SJCRH30 (cell line): ENCODE results near the gene FCMR. TPM values are rescaled to one million over a fixed set of nuclear protein-coding genes. Genes with fewer than 3 reads are reported as not detected.
"Not testable (repeated sequence)": the region's sequence is repeated elsewhere in the genome, so short reads cannot be mapped to it uniquely, and the experiment has no call there.

Experiments
- DNase-seq, 2 experiments: peaks; one replicate each; pipeline ENCODE4 v3.0.0-alpha.2; 2015 to 2020
- H3K27ac ChIP-seq: fragments of 250-450 bp; sonication (Bioruptor Pico); 2 replicates; pipeline ENCODE4 v1.5.1; 2020; ENCODE audit warnings: mild to moderate bottlenecking, moderate library complexity
- H3K27me3 ChIP-seq: fragments of 250-450 bp; sonication (Bioruptor Pico); 2 replicates; pipeline ENCODE4 v1.5.1; 2020; ENCODE audit warnings: mild to moderate bottlenecking, moderate library complexity
- H3K36me3 ChIP-seq: fragments of 250-450 bp; sonication (Bioruptor Pico); 2 replicates; pipeline ENCODE4 v1.5.1; 2020; ENCODE audit warnings: mild to moderate bottlenecking, moderate library complexity
- H3K4me1 ChIP-seq: fragments of 250-450 bp; sonication (Bioruptor Pico); 2 replicates; pipeline ENCODE4 v1.5.1; 2020; ENCODE audit warnings: mild to moderate bottlenecking, moderate library complexity
- H3K4me3 ChIP-seq: fragments of 250-450 bp; sonication (Bioruptor Pico); 2 replicates; pipeline ENCODE4 v1.5.1; 2020; ENCODE audit warnings: mild to moderate bottlenecking, moderate library complexity
- H3K9me3 ChIP-seq: fragments of 250-450 bp; sonication (Bioruptor Pico); replicated peaks from 2 replicates; pipeline ENCODE4 v1.5.1; 2020; ENCODE audit warnings: mild to moderate bottlenecking, moderate library complexity
- total RNA-seq: library from RNA; depleted of rRNA; stranded (reverse); fragments of >200 nt; shearing (Covaris generic); gene quantifications from 2 replicates; pipeline ENCODE4 v1.2.3, GENCODE V29; 2014

The FCMR gene
- total RNA-seq, 1 experiment from 2014 or later, result not detected

DNA sequence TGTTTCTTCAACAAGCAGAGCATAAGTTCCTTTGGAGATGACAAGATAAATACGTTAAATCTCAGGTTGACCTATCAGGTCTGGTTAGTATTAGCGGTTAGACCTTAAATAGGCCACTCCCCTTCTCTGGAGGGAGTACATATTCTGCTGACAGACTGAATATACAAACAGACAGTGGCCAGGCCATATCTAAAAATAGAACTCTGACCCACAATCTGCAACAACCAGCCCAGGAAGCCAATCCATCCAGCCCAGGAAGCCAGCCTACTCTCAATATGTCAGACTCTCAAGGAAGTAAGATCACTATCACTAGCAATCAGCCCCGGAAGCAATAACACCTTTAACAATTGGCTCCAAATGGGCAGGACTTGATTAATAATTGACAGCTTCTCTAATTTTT is 49.6 kb downstream of the FCMR start:
- no peak for DNase-seq
- Histone ChIP-seq H3K27me3 (no peaks in the 10 kb centered on the region), H3K4me1 (no peaks in the 10 kb centered on the region), H3K4me3 (no peak overlapping the region), H3K36me3 (no peaks in the 10 kb centered on the region), H3K9me3 (no peaks in the 10 kb centered on the region), H3K27ac (no peak overlapping the region)

GRCh38 chr1:206868264-206868663 is 53.5 kb downstream of the FCMR start:
- no peak for DNase-seq

DNA sequence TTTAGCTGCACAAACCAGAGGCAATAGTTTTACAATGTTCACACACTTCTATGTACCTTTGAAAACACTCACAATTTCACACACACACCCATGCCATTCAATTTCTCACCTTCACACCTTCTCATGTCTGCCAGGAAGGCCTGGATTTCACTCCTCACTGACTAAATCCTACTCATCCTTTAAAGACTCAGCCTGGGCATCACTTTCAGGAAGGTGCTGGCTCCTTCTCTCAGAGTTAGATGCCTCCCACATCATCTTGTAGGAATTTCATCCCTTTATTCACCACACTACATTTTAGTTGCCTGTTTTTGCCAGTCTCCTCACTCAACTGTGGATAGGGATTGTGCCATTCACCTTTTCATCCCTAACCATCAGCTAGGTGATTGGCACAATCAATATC is 54.0 kb downstream of the FCMR start:
- H3K27ac ChIP-seq, result no peak overlapping the region
- DNase-seq, result no peak
- no peaks in the 10 kb centered on the region for H3K9me3 ChIP-seq
- no peaks in the 10 kb centered on the region; the same call in 1 of the 2 replicates for H3K27me3 ChIP-seq
- H3K4me3 ChIP-seq, result no peak overlapping the region
- no peaks in the 10 kb centered on the region for H3K4me1 ChIP-seq
- H3K36me3 ChIP-seq, result no peaks in the 10 kb centered on the region

More at GRCh38 chr1:206868264-206868663, 53.5 kb downstream of the FCMR start:
- Histone ChIP-seq H3K27me3 (no peaks in the 10 kb centered on the region; the same call in 1 of the 2 replicates), H3K4me1 (no peaks in the 10 kb centered on the region), H3K4me3 (no peak overlapping the region), H3K36me3 (no peaks in the 10 kb centered on the region), H3K9me3 (no peaks in the 10 kb centered on the region), H3K27ac (no peak overlapping the region)

DNA sequence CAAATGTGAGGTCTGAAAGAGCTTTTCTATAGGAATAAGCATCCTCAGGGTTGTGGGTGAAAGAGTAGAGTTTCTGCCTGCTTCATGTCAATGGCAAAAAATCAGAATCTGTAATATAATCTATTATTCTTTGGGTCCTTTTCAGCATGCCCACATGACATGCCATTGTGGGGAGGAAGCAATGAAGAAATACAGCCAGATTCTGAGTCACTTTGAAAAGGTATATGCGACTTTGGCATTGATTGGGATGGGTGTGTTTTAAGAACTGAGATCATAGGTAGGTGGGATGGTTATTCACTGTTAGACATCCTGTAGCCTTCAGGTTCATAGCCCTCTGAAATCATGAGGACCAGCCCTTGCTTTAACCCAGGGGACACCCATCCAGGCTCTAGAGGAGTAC is 54.5 kb downstream of the FCMR start:
- Histone ChIP-seq H3K27me3 (no peaks in the 10 kb centered on the region; the same call in 1 of the 2 replicates), H3K36me3 (no peaks in the 10 kb centered on the region), H3K4me1 (no peaks in the 10 kb centered on the region), H3K9me3 (no peaks in the 10 kb centered on the region), H3K27ac (no peak overlapping the region), H3K4me3 (no peak overlapping the region)
- no peak for DNase-seq

DNA sequence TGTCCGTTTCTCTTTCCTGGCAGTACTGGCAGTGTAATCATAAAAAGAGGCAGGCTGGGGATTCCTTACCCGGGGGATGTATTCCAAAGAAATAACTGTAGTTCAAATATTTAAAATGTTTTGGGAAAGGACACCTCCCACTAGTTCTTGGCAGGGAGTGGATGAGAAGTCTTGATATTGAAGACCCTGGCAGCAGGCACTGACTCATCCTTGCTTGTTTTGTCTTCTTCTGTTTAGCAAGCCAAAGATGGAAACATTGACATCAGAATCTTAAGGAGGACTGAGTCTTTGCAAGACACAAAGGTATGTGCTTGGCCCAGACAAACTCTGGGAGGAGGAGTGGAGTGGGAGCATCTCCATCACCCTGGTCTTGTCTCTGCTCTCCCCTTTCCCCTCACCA is 55.7 kb downstream of the FCMR start:
- Histone ChIP-seq H3K36me3 (no peaks in the 10 kb centered on the region), H3K4me1 (no peaks in the 10 kb centered on the region), H3K27me3 (peaks cover 3% of the 10 kb centered on the region), H3K4me3 (no peak overlapping the region), H3K27ac (no peak overlapping the region), H3K9me3 (no peaks in the 10 kb centered on the region)
- no peak for DNase-seq

DNA sequence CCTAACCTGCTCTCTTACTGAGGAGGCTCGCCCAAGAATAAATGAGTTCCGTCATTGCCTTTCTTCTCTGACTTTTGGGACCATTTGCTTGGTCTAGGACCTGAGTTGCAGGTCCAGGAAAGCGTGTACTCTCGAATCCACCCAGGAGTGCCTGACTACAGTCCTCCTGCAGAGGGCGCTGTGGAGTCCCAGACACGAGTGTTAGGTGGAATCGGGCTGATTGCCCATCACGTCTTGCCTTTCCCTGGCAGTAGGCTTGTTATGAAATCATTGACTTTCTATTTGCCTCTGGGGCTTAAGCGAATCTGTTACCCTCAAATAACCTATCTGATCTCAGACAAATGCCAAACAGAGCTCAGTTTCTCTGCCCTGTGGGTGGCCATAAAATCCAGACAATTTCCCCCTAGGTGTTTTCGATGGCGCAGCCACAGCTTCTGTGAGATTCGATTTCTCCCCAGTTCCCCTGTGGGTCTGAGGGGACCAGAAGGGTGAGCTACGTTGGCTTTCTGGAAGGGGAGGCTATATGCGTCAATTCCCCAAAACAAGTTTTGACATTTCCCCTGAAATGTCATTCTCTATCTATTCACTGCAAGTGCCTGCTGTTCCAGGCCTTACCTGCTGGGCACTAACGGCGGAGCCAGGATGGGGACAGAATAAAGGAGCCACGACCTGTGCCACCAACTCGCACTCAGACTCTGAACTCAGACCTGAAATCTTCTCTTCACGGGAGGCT is 56.6 kb downstream of the FCMR start, which contains the start of gene IL20:
TSS of gene IL20 (plus strand) at position 685 of the 733 bp plus-strand sequence. CDS start 230 bp downstream, outside the sequence.
- H3K27ac ChIP-seq, result no peak within 1 kb of the TSS
- H3K4me3 ChIP-seq, result no peak within 1 kb of the TSS
- peaks cover 4% of the 10 kb centered on the region for H3K27me3 ChIP-seq
- peak; percentile 69 to 82 for DNase-seq
- no peaks in the 10 kb centered on the region for H3K36me3 ChIP-seq
- H3K4me1 ChIP-seq, result no peaks in the 10 kb centered on the region
- H3K9me3 ChIP-seq, result no peaks in the 10 kb centered on the region

DNA sequence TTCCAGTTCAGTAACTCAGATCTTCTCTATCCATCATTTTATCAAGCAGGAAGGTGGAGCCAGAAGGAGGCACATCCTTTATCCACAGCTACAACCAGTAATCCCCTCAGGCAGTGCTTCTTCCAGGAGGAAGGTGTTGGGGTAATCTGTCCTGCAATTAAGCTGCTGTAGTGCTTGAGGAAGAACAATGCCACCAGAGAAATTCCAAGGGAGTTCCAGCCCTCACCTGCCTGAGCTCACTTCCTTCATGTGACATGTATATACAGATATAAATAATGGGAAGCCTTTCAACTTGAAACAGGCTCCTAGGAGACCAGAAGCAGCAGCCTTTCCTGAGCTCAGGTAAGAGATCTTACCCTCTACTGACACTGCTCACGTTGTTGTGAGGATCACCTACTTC is 58.5 kb downstream of the FCMR start:
- Histone ChIP-seq H3K27me3 (peaks cover 4% of the 10 kb centered on the region), H3K36me3 (no peaks in the 10 kb centered on the region), H3K4me1 (no peaks in the 10 kb centered on the region), H3K9me3 (no peaks in the 10 kb centered on the region), H3K4me3 (no peak overlapping the region), H3K27ac (no peak overlapping the region)
- DNase-seq, result no peak

DNA sequence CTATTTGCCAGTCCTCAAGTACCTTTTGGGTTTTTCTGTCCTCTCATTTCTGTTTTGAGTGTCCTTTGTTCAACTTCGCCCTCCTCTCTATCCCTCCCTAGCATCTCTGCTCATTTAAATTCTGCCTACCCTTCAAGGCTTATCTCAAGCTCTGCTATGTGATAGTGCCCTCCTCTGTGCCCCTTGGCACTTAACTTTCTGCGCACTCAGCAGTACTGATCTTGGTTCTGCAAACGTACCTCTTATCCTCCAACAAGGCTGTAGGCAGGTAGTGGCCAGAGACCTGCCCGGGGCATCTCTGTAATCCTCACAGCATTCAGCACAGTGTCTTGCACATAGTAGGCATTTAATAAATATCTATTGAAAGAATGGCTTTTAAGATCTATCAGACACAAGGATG is 61.6 kb downstream of the FCMR start:
- no peak overlapping the region for H3K4me3 ChIP-seq
- H3K9me3 ChIP-seq, result no peaks in the 10 kb centered on the region
- DNase-seq, result no peak

DNA sequence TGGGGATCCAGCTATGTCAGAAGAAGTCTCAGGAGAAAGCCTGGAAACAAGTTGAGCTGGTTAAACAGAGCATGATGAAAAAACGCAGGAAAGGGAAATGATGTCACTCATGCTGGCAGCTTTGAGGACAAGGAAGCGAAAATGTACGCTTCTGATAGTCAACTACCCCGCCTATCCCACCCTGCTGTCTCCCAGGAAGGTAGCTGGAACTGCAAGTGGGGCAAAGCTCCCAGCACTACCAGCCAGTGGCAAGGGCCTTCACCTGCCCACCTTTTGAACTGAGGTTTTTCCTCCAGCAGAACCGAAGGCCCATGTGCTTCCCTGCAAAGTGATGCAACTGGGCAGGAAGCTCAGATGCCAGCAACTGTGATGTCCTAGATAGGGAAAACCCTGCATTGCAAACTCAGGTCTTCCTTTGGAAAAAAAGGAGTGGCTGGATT is 62.6 kb downstream of the FCMR start:
- no peaks in the 10 kb centered on the region for H3K36me3 ChIP-seq
- H3K27me3 ChIP-seq, result peaks cover 4% of the 10 kb centered on the region
- no peak for DNase-seq
- no peaks in the 10 kb centered on the region for H3K4me1 ChIP-seq
- no peaks in the 10 kb centered on the region for H3K9me3 ChIP-seq
- no peak overlapping the region for H3K27ac ChIP-seq
- no peak overlapping the region for H3K4me3 ChIP-seq

More for the DNA sequence above, 61.6 kb downstream of the FCMR start:
- Histone ChIP-seq H3K27me3 (peaks cover 4% of the 10 kb centered on the region), H3K4me1 (no peaks in the 10 kb centered on the region), H3K36me3 (no peaks in the 10 kb centered on the region), H3K27ac (no peak overlapping the region)

GRCh38 chr1:206856674-206857464 is 64.9 kb downstream of the FCMR start:
- no peaks in the 10 kb centered on the region for H3K36me3 ChIP-seq
- peak in 1 of 2 experiments; percentile 6 for DNase-seq
- no peaks in the 10 kb centered on the region for H3K4me1 ChIP-seq
- H3K4me3 ChIP-seq, result no peak overlapping the region
- H3K9me3 ChIP-seq, result no peaks in the 10 kb centered on the region
- no peak overlapping the region for H3K27ac ChIP-seq
- peaks cover 4% of the 10 kb centered on the region for H3K27me3 ChIP-seq

DNA sequence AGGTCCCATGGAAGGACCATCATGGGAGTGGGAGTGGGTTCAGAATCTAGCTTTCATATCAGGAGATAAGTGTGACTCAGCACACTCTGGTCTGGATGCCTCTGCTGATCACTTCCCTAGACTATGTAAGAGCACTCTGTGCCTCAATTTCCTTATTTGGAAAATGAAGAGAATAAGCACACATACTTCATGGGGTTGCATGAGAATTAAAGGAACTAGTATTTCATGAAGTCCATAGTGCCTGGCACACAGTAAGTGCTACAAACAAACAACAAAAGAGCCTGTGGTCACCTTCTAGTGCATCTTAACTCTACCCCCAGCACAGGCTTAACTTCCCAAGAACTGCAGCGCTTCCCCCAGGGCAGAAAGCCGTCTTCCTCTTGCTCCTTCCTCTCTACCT is 65.9 kb downstream of the FCMR start:
- no peaks in the 10 kb centered on the region for H3K9me3 ChIP-seq
- no peak overlapping the region for H3K4me3 ChIP-seq
- H3K36me3 ChIP-seq, result no peaks in the 10 kb centered on the region
- no peak for DNase-seq
- H3K27ac ChIP-seq, result no peak overlapping the region
- no peaks in the 10 kb centered on the region; the same call in 1 of the 2 replicates for H3K27me3 ChIP-seq
- no peaks in the 10 kb centered on the region for H3K4me1 ChIP-seq

DNA sequence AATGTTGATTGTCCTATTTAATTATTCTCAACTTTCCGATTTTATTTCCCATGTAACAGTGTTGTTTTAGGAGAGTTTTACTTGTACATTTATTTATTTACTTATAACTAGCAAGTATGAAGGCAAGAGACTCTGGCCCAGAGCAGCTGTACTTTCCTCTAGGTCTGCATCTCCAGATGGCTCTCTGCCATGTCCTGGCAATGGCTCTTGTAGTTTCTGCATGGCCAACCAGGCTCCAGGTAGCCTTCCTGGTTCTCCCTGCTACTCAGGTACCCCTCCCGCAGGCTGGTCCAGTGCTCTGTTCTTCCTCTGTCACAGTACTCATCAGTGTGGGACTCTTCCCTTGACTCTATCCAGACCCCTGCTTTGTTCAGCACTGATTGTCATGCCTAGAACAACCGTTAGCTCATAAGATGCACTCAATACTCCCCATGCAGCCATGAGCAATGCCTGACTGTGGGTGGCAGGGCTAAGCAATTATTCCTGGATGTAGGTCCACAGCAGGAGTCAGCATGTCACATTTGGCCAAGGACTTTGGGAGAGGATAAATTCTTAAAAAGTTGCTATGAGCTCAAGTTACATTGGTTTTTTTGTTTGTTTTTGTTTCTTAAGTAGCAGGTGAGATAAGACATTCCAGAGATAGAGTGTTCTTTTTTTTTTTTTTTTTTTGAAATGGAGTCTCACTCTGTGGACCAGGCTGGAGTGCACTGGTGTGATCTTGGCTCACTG is 67.2 kb downstream of the FCMR start:
- Histone ChIP-seq H3K27me3 (no peaks in the 10 kb centered on the region; the same call in 1 of the 2 replicates), H3K27ac (no peak overlapping the region), H3K4me3 (no peak overlapping the region), H3K36me3 (no peaks in the 10 kb centered on the region), H3K4me1 (no peaks in the 10 kb centered on the region), H3K9me3 (no peaks in the 10 kb centered on the region)
- peak in 1 of 2 experiments; percentile 12 for DNase-seq

DNA sequence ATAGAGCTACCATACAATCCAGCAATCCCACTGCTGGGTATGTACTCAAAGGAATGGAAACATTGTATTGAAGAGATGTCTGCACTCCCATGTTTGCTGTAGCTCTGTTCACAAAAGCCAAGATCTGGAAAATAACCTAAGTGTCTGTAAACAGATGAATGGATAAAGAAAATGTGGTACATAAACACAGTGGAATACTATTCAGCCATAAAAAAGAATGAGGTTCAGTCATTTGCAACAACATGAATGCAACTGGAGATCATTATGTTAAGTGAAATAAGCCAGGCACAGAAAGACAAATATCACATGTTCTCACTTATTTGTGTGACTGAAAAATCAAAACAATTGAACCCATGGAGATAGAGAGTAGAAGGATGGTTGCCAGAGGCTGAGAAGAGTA is 68.0 kb downstream of the FCMR start:
- H3K27ac ChIP-seq, H3K4me3 ChIP-seq, H3K4me1 ChIP-seq, H3K9me3 ChIP-seq, H3K36me3 ChIP-seq, H3K27me3 ChIP-seq, DNase-seq: not testable (repeated sequence)
